DND-41 (cell line): ENCODE data around the gene HOXC6.

Experiments used
- CTCF ChIP-seq: IDR thresholded peaks from 2 replicates; pipeline ENCODE4 v1.5.1; 2012; ENCODE audit warnings: borderline replicate concordance, low read length, moderate library complexity, mild to moderate bottlenecking; ENCODE audit not compliant: poor library complexity, severe bottlenecking; ENCODE audit errors: extremely low read depth
- EZH2 ChIP-seq: IDR thresholded peaks from 3 replicates; pipeline ENCODE4 v1.6.1; 2012; ENCODE audit warnings: borderline replicate concordance, low read depth, mild to moderate bottlenecking, moderate library complexity, low read length, inconsistent platforms; ENCODE audit not compliant: severe bottlenecking

- no peak for TF ChIP-seq CTCF
- TF ChIP-seq EZH2: no peak
Observed at GRCh38 chr12:53981634-53982565, 46.3 kb upstream of the HOXC6 start.
